GM18858 (cell line): ENCODE measurements around the gene B3GALT5.

ENCODE experiments used
- ATAC-seq: cut with Tn5 transposase; IDR thresholded peaks from one replicate; pipeline ENCODE4 v1.9.1; 2021; ENCODE audit not compliant: unreplicated experiment

Gene B3GALT5

GRCh38 chr21:39644062-39644560, 31.4 kb downstream of the B3GALT5 start:
- ATAC-seq = no peak

GRCh38 chr21:39645331-39645730, 32.6 kb downstream of the B3GALT5 start:
- ATAC-seq = no peak

GRCh38 chr21:39647476-39647875, 34.7 kb downstream of the B3GALT5 start:
- no peak for ATAC-seq

- ATAC-seq = no peak
Measured at GRCh38 chr21:39648879-39649278, 36.1 kb downstream of the B3GALT5 start.

- ATAC-seq = no peak
Measured at GRCh38 chr21:39649526-39649925, 36.8 kb downstream of the B3GALT5 start.

- no peak for ATAC-seq
Measured at GRCh38 chr21:39650306-39650705, 37.6 kb downstream of the B3GALT5 start.

GRCh38 chr21:39650801-39651200, 38.1 kb downstream of the B3GALT5 start:
- ATAC-seq = no peak

- no peak for ATAC-seq
Measured at GRCh38 chr21:39651206-39651605, 38.5 kb downstream of the B3GALT5 start.

GRCh38 chr21:39654951-39655350, 42.2 kb downstream of the B3GALT5 start:
- no peak for ATAC-seq

- no peak for ATAC-seq
Measured at GRCh38 chr21:39655589-39655988, 42.8 kb downstream of the B3GALT5 start.

- no peak for ATAC-seq
Measured at GRCh38 chr21:39656209-39656608, 43.5 kb downstream of the B3GALT5 start.

- no peak for ATAC-seq
Measured at GRCh38 chr21:39657091-39657689, 44.5 kb downstream of the B3GALT5 start.

- no peak for ATAC-seq
Measured at GRCh38 chr21:39658066-39658465, 45.3 kb downstream of the B3GALT5 start.

- no peak for ATAC-seq
Measured at GRCh38 chr21:39659070-39659815, 46.5 kb downstream of the B3GALT5 start.

GRCh38 chr21:39660191-39660980, 47.6 kb downstream of the B3GALT5 start:
- no peak for ATAC-seq

GRCh38 chr21:39661121-39661520, 48.4 kb downstream of the B3GALT5 start:
- no peak for ATAC-seq

- ATAC-seq = no peak
Measured at GRCh38 chr21:39661740-39662139, 49.0 kb downstream of the B3GALT5 start.

GRCh38 chr21:39662411-39662953, 49.7 kb downstream of the B3GALT5 start:
- ATAC-seq = no peak

GRCh38 chr21:39663066-39663465, 50.3 kb downstream of the B3GALT5 start:
- no peak for ATAC-seq

- no peak for ATAC-seq
Measured at GRCh38 chr21:39663742-39664492, 51.2 kb downstream of the B3GALT5 start.

- ATAC-seq = no peak
Measured at GRCh38 chr21:39664586-39664985, 51.8 kb downstream of the B3GALT5 start.
